Activated effector memory CD4-positive, alpha-beta T cell treated with anti-CD3 and anti-CD28 coated beads, Interleukin-2, amount 50 U/mL, for 16 hours (primary cell): ENCODE measurements around the gene ILDR1.
"Not testable (repeated sequence)": the region's sequence is repeated elsewhere in the genome, so short reads cannot be mapped to it uniquely, and the experiment has no call there.

Experiments used
- DNase-seq: peaks from one replicate; pipeline ENCODE4 v3.0.0-alpha.2; 2020

The ILDR1 gene

DNA sequence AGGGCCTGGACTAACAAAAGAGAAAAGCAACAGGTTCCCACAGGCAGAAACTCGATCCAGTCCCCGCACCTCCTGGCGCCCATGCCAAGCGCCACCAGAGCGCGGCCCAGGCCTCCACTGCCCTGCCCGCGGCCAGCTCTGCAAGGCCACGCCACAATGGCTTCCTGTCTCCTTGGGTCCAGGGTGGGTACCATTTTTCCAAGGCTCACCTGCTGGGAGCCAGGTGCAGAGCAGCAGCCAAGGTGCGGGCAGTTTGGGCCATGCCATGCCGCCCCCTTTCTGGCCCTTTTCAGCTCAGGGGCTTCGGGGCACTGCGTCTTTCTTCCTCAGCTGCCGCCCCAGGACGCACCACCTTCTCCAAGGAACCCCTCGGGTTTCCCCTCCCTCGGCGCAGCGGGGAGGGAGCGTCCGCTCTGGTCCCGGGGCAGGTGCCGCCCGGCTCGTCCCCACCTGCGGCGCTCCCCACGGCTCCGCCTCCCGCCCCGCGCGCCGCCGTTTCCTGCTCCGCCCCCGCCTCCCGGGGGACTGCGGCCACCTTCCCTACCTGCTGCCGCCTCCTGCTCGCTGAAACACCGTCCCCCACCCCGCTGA is at the start of gene ILDR1:
Gene ILDR1, minus strand, starts transcription at position 437 of the 591 bp plus-strand sequence. Its CDS starts 170 bp downstream, at position 267.
- no peak for DNase-seq

GRCh38 chr3:122067588-122068240 is 45.7 kb upstream of the ILDR1 start:
- DNase-seq, result no peak

GRCh38 chr3:122067214-122067550 is 45.1 kb upstream of the ILDR1 start:
- DNase-seq, result no peak

DNA sequence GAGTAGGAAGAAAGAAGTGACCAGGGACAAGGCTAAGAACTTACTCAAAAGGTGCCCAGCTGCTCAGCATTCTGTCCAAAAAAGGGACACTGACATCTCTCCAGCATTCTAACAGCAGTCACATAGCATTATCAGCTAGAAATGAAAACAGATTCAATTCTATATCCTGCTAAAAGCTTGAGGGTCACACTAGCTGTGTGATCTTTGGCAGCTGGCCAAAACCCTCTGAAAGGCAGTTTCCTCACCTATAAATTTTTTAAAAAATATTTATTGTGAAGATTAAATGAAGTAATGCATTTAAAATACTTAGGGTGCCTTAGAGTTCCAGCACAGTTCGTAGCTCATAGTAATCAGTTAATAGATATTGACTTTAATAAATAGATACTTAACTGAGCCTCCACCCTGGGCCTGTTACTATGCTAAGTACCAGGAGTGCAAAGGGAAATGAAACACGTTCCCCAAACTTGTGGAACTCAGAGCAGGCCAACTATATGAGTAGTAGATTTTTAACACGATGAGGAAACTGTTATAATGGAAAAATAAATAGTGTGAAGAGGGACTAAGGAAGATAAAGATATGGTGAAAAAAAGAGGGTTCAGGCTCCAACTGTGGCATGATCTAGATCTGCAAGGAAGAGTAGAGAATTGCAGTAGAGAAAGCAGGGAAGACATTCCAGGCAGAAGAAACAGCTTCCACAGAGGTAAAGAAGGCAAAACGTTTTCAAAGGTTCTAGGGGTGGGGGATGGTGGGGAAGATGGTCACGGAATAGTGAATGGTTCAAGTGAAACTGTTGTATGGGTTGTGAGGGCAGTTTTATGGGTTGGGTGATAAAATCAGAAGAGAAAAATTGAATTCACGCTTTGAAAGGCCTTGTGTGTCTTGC is 44.5 kb upstream of the ILDR1 start:
- DNase-seq, result no peak

DNA sequence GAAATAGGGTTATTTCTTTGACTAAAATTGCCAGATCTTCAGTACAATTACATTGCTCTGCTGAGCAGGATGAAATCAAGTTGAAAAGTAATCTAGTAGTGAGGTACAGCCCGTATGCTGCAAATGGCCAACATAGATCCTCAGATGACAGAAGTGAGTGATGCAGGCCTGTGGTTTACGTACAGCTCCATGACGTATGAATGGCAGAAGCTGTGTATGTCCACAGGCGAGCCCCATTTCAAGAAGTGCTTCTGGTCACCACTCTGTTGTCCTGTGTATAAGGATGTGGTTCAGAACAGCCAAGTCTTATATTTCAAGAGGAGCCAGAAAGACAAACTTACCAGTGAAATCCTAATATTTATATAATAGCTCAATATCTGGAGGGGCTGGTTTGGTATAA is 42.3 kb upstream of the ILDR1 start:
- DNase-seq, result no peak

DNA sequence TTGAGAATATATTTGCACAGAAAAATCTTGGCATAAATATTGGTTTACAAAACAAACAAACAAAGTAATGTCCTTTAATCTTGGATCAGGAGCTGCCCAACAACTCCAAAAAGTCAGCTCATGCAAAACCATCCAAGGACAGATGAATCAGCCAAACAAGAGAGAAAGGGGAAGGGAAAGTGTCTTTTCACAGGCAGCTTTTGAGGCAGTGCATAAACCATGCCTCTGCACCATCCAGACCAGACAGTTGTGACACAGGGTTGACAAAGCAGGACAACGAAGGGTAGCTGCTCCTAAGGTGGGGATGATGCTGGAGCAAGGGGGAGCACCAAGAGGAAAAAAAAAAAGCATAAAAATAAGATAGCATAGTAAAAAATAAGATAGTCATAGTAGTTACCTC is 41.9 kb upstream of the ILDR1 start:
- DNase-seq, result no peak

DNA sequence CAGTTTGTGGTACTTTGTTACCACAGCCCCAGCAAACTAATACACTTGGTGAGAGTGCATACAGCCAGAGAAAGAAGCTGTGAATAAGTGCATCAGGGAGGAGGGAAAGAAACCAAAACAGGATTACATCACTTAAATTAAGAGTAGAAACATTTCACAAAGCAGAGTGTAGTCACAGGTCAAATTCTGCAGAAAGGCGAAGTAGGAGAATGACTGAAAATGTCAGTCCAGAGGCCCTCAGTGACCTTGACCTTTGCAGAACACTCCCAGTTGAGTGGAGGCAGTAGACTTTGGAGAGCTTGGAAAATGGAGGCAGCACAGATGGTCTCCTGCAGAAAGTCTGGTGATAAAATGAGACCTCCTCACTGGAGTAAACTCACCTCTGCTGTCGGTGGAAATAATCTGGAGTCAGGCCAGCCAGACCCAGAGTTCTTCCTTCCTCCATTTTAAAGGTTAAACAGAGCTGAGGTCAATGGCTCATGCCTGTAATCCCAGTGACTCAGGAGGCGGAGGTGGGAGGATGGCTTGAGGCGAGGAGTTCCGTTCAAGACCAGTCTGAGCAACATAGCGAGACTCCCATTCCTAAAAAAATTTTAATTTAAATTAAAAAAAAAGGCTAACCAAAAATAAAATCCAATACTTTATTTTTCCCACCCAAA is 38.1 kb upstream of the ILDR1 start:
- no peak for DNase-seq

GRCh38 chr3:122058294-122058693 is 36.2 kb upstream of the ILDR1 start:
- DNase-seq, result no peak

GRCh38 chr3:122057671-122058070 is 35.6 kb upstream of the ILDR1 start:
- DNase-seq, result no peak

DNA sequence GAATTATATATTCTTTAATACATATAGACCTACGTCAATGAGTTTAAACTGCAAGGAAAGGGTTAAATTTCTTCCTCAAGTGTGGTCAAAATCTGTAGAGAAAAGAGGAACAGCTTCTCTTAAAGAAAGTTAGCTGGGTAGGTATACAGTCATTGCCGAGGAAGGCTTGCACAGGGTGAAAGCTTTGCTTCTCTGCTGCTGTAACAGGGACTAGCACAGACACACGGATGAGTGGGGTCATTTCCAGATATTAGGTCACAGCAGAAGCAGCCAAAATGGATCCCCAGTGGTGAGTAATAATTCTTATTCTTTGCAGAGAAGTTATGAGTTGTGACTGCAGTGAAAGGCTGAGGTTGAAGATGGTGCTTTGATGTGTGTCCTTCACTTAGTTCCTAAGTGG is 33.2 kb upstream of the ILDR1 start, which contains the start of gene CD86:
Gene CD86, plus strand, starts transcription at position 148 of the 400 bp plus-strand sequence. Its CDS starts 128 bp downstream, at position 276.
- DNase-seq, result no peak

GRCh38 chr3:122052968-122053367 is 30.9 kb upstream of the ILDR1 start:
- DNase-seq, result no peak

DNA sequence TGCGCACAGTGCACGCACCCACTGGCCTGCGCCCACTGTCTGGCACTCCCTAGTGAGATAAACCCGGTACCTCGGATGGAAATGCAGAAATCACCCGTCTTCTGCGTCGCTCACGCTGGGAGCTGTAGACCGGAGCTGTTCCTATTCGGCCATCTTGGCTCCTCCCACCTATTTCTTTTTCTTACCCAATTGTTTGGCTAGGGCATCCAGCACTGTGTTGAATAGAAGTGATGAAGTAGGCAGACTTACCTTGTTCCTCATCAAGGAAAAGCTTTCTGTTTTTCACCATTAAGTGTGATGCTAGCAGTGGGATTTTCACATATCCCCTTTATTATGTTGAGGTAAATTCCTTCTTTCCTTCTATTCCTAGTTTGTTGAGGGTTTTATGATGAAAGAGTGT is 25.7 kb upstream of the ILDR1 start:
- DNase-seq, result not testable (repeated sequence)

GRCh38 chr3:122047296-122047695 is 25.2 kb upstream of the ILDR1 start:
- DNase-seq, result not testable (repeated sequence)

- no peak for DNase-seq
Observed at GRCh38 chr3:122033023-122033422, 11.0 kb upstream of the ILDR1 start.

DNA sequence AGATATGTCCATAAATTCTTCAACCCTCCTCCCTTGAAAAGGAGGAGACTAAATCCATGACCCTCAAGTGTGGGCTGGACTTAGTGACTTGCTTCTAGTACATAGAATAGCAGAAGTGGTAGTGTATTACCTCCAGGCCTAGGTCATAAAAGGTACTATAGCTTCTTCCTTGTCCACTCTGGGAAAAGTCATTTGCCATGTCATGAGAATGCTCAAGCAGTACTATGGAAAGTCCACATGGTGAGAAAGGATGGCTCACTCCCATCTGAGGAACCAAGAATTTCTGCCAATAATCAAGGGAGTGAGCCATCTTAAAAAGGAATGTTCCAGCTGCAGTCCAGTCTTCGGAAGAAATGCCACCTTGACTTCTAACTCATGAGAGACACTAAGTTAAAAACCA is 10.5 kb upstream of the ILDR1 start:
- DNase-seq, result no peak

GRCh38 chr3:122031123-122031468 is 9.0 kb upstream of the ILDR1 start:
- no peak for DNase-seq

DNA sequence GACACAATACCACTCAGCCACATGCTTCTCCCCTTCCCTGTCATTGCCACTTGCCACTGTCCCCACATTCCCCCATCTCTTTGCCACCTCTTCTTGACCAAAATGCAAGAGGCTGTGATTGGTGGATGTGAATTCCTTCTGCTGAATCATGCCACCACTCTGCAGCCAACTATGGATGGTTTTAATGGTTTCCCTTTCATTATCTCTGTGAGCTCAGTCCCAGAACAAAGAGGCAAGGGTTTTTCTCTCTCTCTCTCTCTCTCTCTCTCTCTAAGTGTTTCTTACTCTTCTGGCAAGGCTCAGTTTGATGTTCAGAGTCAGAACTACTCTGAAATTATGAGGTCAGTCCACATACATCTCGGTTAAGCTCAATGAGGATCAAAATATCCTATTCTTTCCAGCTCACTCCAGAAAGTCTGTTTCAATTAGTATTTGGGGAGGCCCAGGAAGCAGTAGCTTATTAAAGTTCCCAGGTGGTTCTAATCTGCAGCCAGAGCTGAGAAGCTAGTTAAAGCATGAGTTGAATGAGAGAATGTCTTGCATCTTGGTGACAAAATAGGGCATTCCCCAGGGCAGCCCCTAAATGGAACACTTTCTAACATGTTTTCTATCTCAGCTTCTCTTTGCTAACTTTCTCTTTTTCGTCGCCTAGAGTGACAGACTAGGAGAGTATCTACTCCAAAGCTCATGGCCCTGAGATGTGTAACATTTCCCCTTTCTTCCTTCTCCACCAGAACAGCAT is 8.5 kb upstream of the ILDR1 start:
- DNase-seq, result no peak

DNA sequence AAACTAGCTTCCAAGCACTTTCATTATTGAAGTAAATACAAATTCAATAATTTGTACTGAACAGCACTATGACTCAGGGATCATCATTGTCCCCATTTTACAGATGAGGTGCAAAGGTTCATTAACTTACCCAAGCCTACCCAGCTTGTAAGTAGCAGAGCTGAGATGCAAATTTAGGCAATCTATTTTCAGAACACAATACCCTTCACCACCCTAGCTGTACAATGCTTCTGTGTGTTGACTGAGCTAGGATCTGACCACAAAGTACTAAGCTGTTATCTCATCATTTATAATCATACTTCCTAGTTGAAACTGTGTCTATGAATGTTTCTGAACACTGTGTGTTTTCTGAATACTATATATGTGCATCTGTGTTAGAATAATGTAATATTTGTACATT is 3.2 kb upstream of the ILDR1 start:
- DNase-seq, result no peak

DNA sequence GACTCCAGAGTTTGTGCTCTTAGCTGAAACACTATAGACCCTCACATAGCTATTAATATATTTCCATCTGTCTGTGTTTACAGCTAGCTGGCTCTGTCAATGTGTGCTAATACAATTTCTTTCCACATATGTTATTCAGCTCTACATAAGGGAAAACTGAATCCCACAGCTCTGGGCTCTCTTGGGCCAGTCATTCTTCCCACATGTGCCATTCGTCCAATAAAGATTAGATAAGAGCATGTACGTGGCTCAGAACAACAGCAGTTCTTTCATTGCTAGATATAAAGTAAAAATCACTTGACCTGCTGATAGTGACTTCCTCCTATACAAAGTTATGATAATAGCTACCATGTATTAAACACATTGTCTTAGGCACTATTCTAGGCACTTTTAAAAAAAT is 2.8 kb upstream of the ILDR1 start:
- DNase-seq, result no peak

- DNase-seq, result no peak
Observed at GRCh38 chr3:122023335-122023910, 1.4 kb upstream of the ILDR1 start.

- DNase-seq, result no peak
Observed at GRCh38 chr3:122021037-122021436, 1.0 kb downstream of the ILDR1 start.

DNA sequence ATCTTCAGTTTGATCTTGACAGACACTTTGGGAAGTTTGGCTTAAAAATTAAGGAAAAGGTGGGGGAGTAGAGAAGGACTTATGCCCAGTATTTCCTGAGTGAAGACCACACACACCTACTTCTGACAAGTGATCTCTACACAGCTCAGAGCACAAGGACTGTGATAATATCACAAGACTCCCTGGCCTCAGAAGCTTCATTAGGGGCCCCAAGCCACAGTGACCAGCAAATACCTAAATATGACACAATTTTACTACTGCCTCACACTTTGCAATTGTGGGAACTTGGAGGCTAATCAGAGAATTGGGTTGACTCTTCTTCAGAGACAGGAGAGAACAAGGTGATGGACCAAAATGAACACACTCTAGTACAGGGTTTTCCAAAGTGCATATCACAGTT is 2.6 kb downstream of the ILDR1 start:
- no peak for DNase-seq
